Panc1 (cell line): Measurements from ENCODE around the gene ACLY. TPM values are rescaled to one million over a fixed set of nuclear protein-coding genes. Genes with fewer than 3 reads are reported as not detected.
"Not testable (repeated sequence)": the region's sequence is repeated elsewhere in the genome, so short reads cannot be mapped to it uniquely, and the experiment has no call there.

Experiments
- ATAC-seq: fragments of 200-7000 bp; cut with Tn5 transposase; 2 replicates; pipeline ENCODE4 v1.9.1; 2020; ENCODE audit warnings: mild to moderate bottlenecking, moderate library complexity
- BruUV-seq: library from RNA; stranded (reverse); fragments of 400-500 nt; replicated peaks from 2 replicates; lab custom pipeline; 2021; lab: Mats Ljungman, UMichigan
- CTCF ChIA-PET: fragments of 300-600 bp; sonication (Branson Sonifier 250); formaldehyde crosslinking; loops from one replicate; lab custom pipeline; 2022; ENCODE audit warnings: antibody characterized with exemption; lab: Charles Lee
- POLR2A ChIA-PET: fragments of 300-600 bp; sonication (Branson Sonifier 250); formaldehyde crosslinking; loops from one replicate; lab custom pipeline; 2022; ENCODE audit warnings: antibody characterized with exemption; lab: Charles Lee
- DNase-seq: peaks from one replicate; pipeline ENCODE4 v3.0.0-alpha.2; 2010; ENCODE audit warnings: low read depth, low spot score
- H3K27ac ChIP-seq: 2 replicates; pipeline ENCODE4 v1.5.1; 2011; ENCODE audit warnings: mild to moderate bottlenecking, low read length, inconsistent platforms
- H3K27me3 ChIP-seq: fragments of 200-500 bp; sonication (Bioruptor generic); 2 replicates; pipeline ENCODE4 v1.6.0; 2014; ENCODE audit warnings: low read length, inconsistent platforms; ENCODE audit not compliant: control insufficient read depth, insufficient read depth
- H3K36me3 ChIP-seq: fragments of 200-500 bp; sonication (Bioruptor generic); 2 replicates; pipeline ENCODE4 v1.5.1; 2014; ENCODE audit warnings: inconsistent platforms, mild to moderate bottlenecking, low read length, moderate library complexity; ENCODE audit not compliant: control insufficient read depth, insufficient read depth
- H3K4me1 ChIP-seq: 2 replicates; pipeline ENCODE4 v1.5.1; 2011; ENCODE audit warnings: inconsistent platforms, mild to moderate bottlenecking, low read length, moderate library complexity; ENCODE audit not compliant: control insufficient read depth, insufficient read depth
- H3K4me3 ChIP-seq, 2 experiments: 2 replicates each; pipeline ENCODE4 v1.5.1; 2011 to 2012; ENCODE audit warnings: low read depth in 2 of 2, low read length in 2 of 2, mild to moderate bottlenecking in 2 of 2, inconsistent platforms in 1 of 2, moderate library complexity in 1 of 2
- H3K9me3 ChIP-seq: fragments of 200-500 bp; sonication (Bioruptor generic); 2 replicates; pipeline ENCODE4 v1.5.1; 2014; ENCODE audit warnings: low read depth, mild to moderate bottlenecking, inconsistent platforms, low read length, moderate library complexity; ENCODE audit not compliant: control insufficient read depth, insufficient read depth
- CTCF ChIP-seq: fragments of 450-650 bp; IDR thresholded peaks from 2 replicates; pipeline ENCODE4 v1.5.1; 2017; ENCODE audit warnings: mild to moderate bottlenecking
- POLR2AphosphoS5 ChIP-seq: IDR thresholded peaks from 2 replicates; pipeline ENCODE4 v1.6.1; 2012; ENCODE audit warnings: mild to moderate bottlenecking, low read depth, low read length, moderate library complexity
- REST ChIP-seq, 2 experiments: IDR thresholded peaks; 2 replicates each; pipeline ENCODE4 v1.6.1; 2011 to 2012; ENCODE audit warnings: low read depth in 2 of 2, control low read depth in 1 of 2, low read length in 1 of 2, mild to moderate bottlenecking in 1 of 2, moderate library complexity in 1 of 2; ENCODE audit not compliant: insufficient read depth in 1 of 2
- SIN3A ChIP-seq: IDR thresholded peaks from 2 replicates; pipeline ENCODE4 v1.6.1; 2012; ENCODE audit warnings: low read depth, mild to moderate bottlenecking, low read length, moderate library complexity, borderline replicate concordance; ENCODE audit not compliant: insufficient read depth
- TCF7L2 ChIP-seq: IDR thresholded peaks from 2 replicates; pipeline ENCODE4 v1.6.1; 2011; ENCODE audit warnings: mild to moderate bottlenecking, low read depth, low read length, inconsistent platforms
- in situ Hi-C: cut with HindIII; loops from 2 replicates; pipeline ENCODE4 v1.10.0; 2016; ENCODE audit warnings: low sequenced_read_pairs, low pct_unique_long_range_greater_than_20kb
- intact Hi-C: fragments of 100-400 bp; cut with micrococcal nuclease; formaldehyde crosslinking; loops from one replicate; pipeline ENCODE4 v1.10.0; 2022; ENCODE audit not compliant: unreplicated experiment
- total RNA-seq: library from RNA; stranded (reverse); gene quantifications from one replicate; pipeline ENCODE4 v1.2.1, GENCODE V29; 2021; ENCODE audit not compliant: unreplicated experiment

Gene ACLY
- total RNA-seq, 1 experiment from 2014 or later = 225 TPM

GRCh38 chr17:41882756-41883155 is 36.0 kb downstream of the ACLY start:
- Histone ChIP-seq H3K4me3 (no peak overlapping the region), H3K4me1 (no peaks in the 10 kb centered on the region), H3K27ac (no peak overlapping the region), H3K36me3 (peaks cover 15% of the 10 kb centered on the region), H3K9me3 (no peaks in the 10 kb centered on the region), H3K27me3 (no peaks in the 10 kb centered on the region)
- CTCF ChIA-PET = no interaction called here
- ATAC-seq (no peak), DNase-seq (no peak)
- in situ Hi-C loops (no loop called here), intact Hi-C loops (no loop called here)
- no TSS peak for BruUV-seq
- POLR2A ChIA-PET = no interaction called here
- TF ChIP-seq REST (IDR thresholded peaks at IDR 0.05; ENCODE audit: insufficient read depth in 1 of 2, low read depth in 2 of 2, low read length in 1 of 2) = no peak
- TF ChIP-seq TCF7L2 = no peak
- TF ChIP-seq SIN3A = no peak
- no peak for TF ChIP-seq CTCF
- no peak for TF ChIP-seq POLR2AphosphoS5

- Histone ChIP-seq H3K27me3 (no peaks in the 10 kb centered on the region), H3K4me3 (no peak overlapping the region), H3K27ac (no peak overlapping the region), H3K36me3 (peaks cover 13% of the 10 kb centered on the region), H3K9me3 (no peaks in the 10 kb centered on the region), H3K4me1 (no peaks in the 10 kb centered on the region)
- DNase-seq (no peak), ATAC-seq (no peak)
- intact Hi-C loops = no loop called here
- TF ChIP-seq CTCF (no peak), TCF7L2 (no peak), POLR2AphosphoS5 (no peak), SIN3A (no peak), REST (IDR thresholded peaks at IDR 0.05; ENCODE audit: insufficient read depth in 1 of 2, low read depth in 2 of 2, low read length in 1 of 2) (no peak)
- BruUV-seq = no TSS peak
- in situ Hi-C loops = no loop called here
- CTCF ChIA-PET = no interaction called here
- POLR2A ChIA-PET = no interaction called here
Observed at GRCh38 chr17:41880130-41880529, 38.6 kb downstream of the ACLY start.

- H3K4me1 ChIP-seq, H3K27ac ChIP-seq, BruUV-seq, CTCF ChIA-PET, DNase-seq, in situ Hi-C loops, intact Hi-C loops, H3K36me3 ChIP-seq, H3K27me3 ChIP-seq, POLR2A ChIA-PET, ATAC-seq, H3K4me3 ChIP-seq, H3K9me3 ChIP-seq: not testable (repeated sequence)
Observed at GRCh38 chr17:41874293-41874670, 44.5 kb downstream of the ACLY start.
